ENCODE data around the gene PAX8. TPM values are rescaled to one million over a fixed set of nuclear protein-coding genes. Genes with fewer than 3 reads are reported as not detected.
A peak's percentile ranks its signal among the peaks of the same experiment; 100 is the strongest.

Gene PAX8
- total and polyA plus RNA-seq, 5 donors from 2014 or later, result 0.24 to 1.8 (median 0.48) TPM; not detected in 1

DNA sequence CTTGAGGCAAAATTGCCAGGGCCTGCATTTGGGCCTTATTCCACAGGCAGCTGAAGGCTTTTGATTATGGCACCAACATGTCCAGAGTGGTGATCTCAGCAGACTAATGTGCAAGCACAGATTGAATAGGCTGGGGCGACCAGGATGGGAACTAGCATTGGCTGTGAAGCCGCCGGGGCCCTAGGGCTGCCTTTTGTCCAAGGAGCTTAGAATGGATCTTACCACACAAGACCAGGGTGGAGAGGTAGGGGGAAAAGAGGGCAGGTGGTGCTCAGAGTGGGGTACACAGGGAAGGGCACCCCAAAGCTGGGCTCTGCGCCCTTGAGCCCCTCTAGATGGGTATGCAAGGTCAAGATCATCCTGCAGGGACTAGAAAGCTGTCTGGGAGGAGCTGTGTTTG lies 81.9 kb downstream of the PAX8 start:
- Histone ChIP-seq H3K27ac (ENCODE audit: insufficient read depth, low read length, poor library complexity, severe bottlenecking) (no peak overlapping the region), H3K27me3 (ENCODE audit: control insufficient read depth, insufficient read depth, low read length) (no peaks in the 10 kb centered on the region), H3K9me3 (ENCODE audit: control insufficient read depth in 2 of 2, low read length in 2 of 2) (no peaks in the 10 kb centered on the region), H3K4me1 (ENCODE audit: control insufficient read depth, insufficient read depth, low read length, poor library complexity, severe bottlenecking) (no peaks in the 10 kb centered on the region), H3K36me3 (ENCODE audit: control insufficient read depth, insufficient read depth, low read length) (peaks cover 82% of the 10 kb centered on the region), H3K4me3 (ENCODE audit: low read depth, low read length) (no peak overlapping the region)
- H3K9me3 Mint-ChIP-seq, result no peaks in the 10 kb centered on the region
- peaks cover 44% of the 10 kb centered on the region for H3K36me3 Mint-ChIP-seq
- H3K27me3 Mint-ChIP-seq, result no peaks in the 10 kb centered on the region
- peaks cover 5 to 22% (median 8%) of the 10 kb centered on the region in 4 donors for H3K4me1 Mint-ChIP-seq
- DNase-seq (no peak), ATAC-seq (ENCODE audit: low read depth in 2 of 2) (no peak)
- peak overlapping the region in 1 of 4 donors; percentile 30 for H3K4me3 Mint-ChIP-seq
- peak overlapping the region; percentile 60 to 88 (median 61) for H3K27ac Mint-ChIP-seq

- peaks cover 5 to 27% (median 8%) of the 10 kb centered on the region in 4 donors for H3K4me1 Mint-ChIP-seq
- no peaks in the 10 kb centered on the region for H3K27me3 Mint-ChIP-seq
- Histone ChIP-seq H3K36me3 (ENCODE audit: control insufficient read depth, insufficient read depth, low read length) (peaks cover 80% of the 10 kb centered on the region), H3K4me1 (ENCODE audit: control insufficient read depth, insufficient read depth, low read length, poor library complexity, severe bottlenecking) (no peaks in the 10 kb centered on the region), H3K27me3 (ENCODE audit: control insufficient read depth, insufficient read depth, low read length) (no peaks in the 10 kb centered on the region), H3K27ac (ENCODE audit: insufficient read depth, low read length, poor library complexity, severe bottlenecking) (no peak overlapping the region), H3K4me3 (ENCODE audit: low read depth, low read length) (no peak overlapping the region), H3K9me3 (ENCODE audit: control insufficient read depth in 2 of 2, low read length in 2 of 2) (no peaks in the 10 kb centered on the region)
- DNase-seq, result no peak
- H3K36me3 Mint-ChIP-seq, result peaks cover 44% of the 10 kb centered on the region
- no peak for ATAC-seq (ENCODE audit: low read depth in 2 of 2)
- H3K4me3 Mint-ChIP-seq, result peak overlapping the region in 1 of 4 donors; percentile 54
- H3K9me3 Mint-ChIP-seq, result no peaks in the 10 kb centered on the region
- H3K27ac Mint-ChIP-seq, result peak overlapping the region in 2 of 3 donors; percentile 65 to 92
These were observed 82.7 kb downstream of the PAX8 start for GRCh38 chr2:113195923-113196501.

DNA sequence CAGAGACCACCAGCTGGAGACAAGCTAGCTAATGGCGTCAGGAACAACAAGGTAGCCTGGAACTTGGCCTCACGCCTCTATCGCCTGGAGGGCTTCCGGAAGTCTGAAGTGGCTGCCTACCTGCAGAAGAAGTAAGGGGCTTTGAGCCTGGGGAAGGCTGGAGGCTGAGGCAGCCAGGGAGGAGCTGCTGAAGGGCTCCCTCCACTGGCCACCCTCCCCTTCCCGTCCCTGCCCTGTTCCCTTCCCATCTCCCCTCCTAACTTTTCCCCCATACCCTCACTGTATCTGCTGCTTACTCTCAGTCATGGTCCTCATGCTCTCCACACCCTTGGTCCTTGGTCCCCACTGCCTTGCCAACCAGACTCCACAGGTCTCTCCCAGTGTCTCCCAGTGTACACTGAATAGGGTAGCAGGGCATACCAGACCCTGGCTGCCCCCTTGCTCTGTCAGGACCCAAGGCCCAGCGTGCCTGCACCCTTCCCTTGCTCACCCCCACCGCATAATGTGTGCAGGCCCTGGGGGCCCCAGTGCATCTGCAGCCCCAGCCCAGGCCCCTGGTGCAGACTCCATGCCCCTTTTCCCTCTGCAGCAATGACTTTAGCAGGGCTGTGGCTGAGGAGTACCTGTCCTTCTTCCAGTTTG lies 86.1 kb downstream of the PAX8 start:
- Histone ChIP-seq H3K4me3 (ENCODE audit: low read depth, low read length) (no peak overlapping the region), H3K9me3 (ENCODE audit: control insufficient read depth in 2 of 2, low read length in 2 of 2) (no peaks in the 10 kb centered on the region), H3K36me3 (ENCODE audit: control insufficient read depth, insufficient read depth, low read length) (peaks cover 75% of the 10 kb centered on the region), H3K27ac (ENCODE audit: insufficient read depth, low read length, poor library complexity, severe bottlenecking) (no peak overlapping the region), H3K4me1 (ENCODE audit: control insufficient read depth, insufficient read depth, low read length, poor library complexity, severe bottlenecking) (peaks cover 8% of the 10 kb centered on the region), H3K27me3 (ENCODE audit: control insufficient read depth, insufficient read depth, low read length) (no peaks in the 10 kb centered on the region)
- no peak for DNase-seq
- Mint-ChIP-seq H3K9me3 (no peaks in the 10 kb centered on the region), H3K4me1 (peaks cover 28 to 55% (median 29%) of the 10 kb centered on the region in 4 donors), H3K4me3 (no peak overlapping the region), H3K27ac (peak overlapping the region in 1 of 3 donors; percentile 84), H3K27me3 (no peaks in the 10 kb centered on the region), H3K36me3 (peaks cover 45% of the 10 kb centered on the region)
- ATAC-seq (ENCODE audit: low read depth in 2 of 2), result no peak

DNA sequence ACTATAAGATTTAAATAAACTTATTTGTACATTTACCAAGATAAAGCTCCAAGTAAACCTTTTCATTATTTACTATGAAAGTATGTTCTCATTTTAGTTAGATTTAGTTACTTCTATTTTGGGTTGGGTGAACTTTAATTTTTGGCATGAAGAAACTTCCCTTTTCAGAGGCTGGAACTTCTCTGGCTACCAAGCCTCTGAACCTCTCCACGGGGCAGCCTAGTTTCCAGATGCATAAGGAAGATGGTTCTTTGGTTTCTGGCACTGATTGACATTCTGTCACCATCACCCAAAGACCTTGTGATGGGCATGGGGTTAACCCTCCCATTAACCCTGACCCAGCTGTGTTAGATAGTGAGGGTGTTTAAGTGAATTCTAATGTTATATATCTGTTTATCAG lies 87.8 kb downstream of the PAX8 start:
- Histone ChIP-seq H3K27ac (ENCODE audit: insufficient read depth, low read length, poor library complexity, severe bottlenecking) (no peak overlapping the region), H3K4me3 (ENCODE audit: low read depth, low read length) (no peak overlapping the region), H3K27me3 (ENCODE audit: control insufficient read depth, insufficient read depth, low read length) (no peaks in the 10 kb centered on the region), H3K9me3 (ENCODE audit: control insufficient read depth in 2 of 2, low read length in 2 of 2) (no peaks in the 10 kb centered on the region), H3K4me1 (ENCODE audit: control insufficient read depth, insufficient read depth, low read length, poor library complexity, severe bottlenecking) (peaks cover 19% of the 10 kb centered on the region), H3K36me3 (ENCODE audit: control insufficient read depth, insufficient read depth, low read length) (peaks cover 76% of the 10 kb centered on the region)
- H3K27me3 Mint-ChIP-seq, result no peaks in the 10 kb centered on the region
- no peaks in the 10 kb centered on the region for H3K9me3 Mint-ChIP-seq
- no peak for ATAC-seq (ENCODE audit: low read depth in 2 of 2)
- peaks cover 34% of the 10 kb centered on the region for H3K36me3 Mint-ChIP-seq
- peaks cover 24 to 53% (median 33%) of the 10 kb centered on the region in 4 donors for H3K4me1 Mint-ChIP-seq
- no peak for DNase-seq
- no peak overlapping the region for H3K4me3 Mint-ChIP-seq
- H3K27ac Mint-ChIP-seq, result peak overlapping the region in 2 of 3 donors; percentile 27 to 87

DNA sequence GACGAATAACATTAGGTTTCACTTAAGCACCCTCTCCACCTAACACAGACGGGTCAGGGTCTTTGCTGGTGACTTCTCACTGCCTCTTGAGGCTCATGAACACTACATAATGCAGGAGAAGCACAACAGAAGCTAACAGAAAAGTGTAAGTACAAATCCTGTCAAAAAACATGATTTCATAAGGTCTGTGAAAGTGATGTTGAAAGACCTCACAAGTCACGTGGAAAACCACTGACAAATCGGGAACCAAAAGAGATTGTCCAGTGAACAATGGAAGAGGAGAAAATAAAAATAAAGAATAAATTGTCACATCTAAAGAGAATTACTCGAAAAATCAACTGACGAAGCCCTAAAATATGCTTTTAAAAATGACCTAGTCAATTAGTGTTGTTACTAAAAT lies 91.0 kb downstream of the PAX8 start:
- peaks cover 50% of the 10 kb centered on the region for H3K4me1 ChIP-seq (ENCODE audit: control insufficient read depth, insufficient read depth, low read length, poor library complexity, severe bottlenecking)

DNA sequence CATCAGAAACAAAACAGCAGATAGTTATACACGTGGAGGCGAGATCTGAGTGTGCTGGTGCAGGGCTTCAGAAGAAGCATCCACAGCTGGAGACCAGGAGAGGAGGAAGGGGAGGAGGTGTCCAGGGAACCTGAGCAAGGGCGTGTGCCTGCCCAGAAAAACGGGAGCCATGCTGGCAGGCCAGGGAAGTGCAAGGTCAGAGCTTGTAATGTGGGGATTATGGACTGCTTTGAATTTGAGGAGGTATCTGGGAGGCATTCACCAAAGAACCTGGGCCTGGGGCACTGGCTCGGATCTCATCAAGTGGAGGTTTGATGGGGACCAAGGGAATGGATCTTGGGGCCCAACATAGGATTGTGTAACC lies 92.3 kb downstream of the PAX8 start:
- H3K27me3 Mint-ChIP-seq, result no peaks in the 10 kb centered on the region
- ATAC-seq (ENCODE audit: low read depth in 2 of 2) (no peak), DNase-seq (no peak)
- no peaks in the 10 kb centered on the region for H3K27me3 ChIP-seq (ENCODE audit: control insufficient read depth, insufficient read depth, low read length)
- H3K27ac ChIP-seq (ENCODE audit: insufficient read depth, low read length, poor library complexity, severe bottlenecking), result no peak overlapping the region
- peaks cover 81% of the 10 kb centered on the region for H3K36me3 ChIP-seq (ENCODE audit: control insufficient read depth, insufficient read depth, low read length)
- H3K9me3 Mint-ChIP-seq, result no peaks in the 10 kb centered on the region
- H3K4me1 ChIP-seq (ENCODE audit: control insufficient read depth, insufficient read depth, low read length, poor library complexity, severe bottlenecking), result peaks cover 64% of the 10 kb centered on the region
- no peaks in the 10 kb centered on the region for H3K9me3 ChIP-seq (ENCODE audit: control insufficient read depth in 2 of 2, low read length in 2 of 2)
- no peak overlapping the region for H3K4me3 ChIP-seq (ENCODE audit: low read depth, low read length)
- H3K4me1 Mint-ChIP-seq, result peaks cover 29 to 87% (median 61%) of the 10 kb centered on the region in 4 donors
- H3K27ac Mint-ChIP-seq, result peak overlapping the region; percentile 56 to 88 (median 57)
- peak overlapping the region in 3 of 4 donors; percentile 3 to 66 (median 21) for H3K4me3 Mint-ChIP-seq
- peaks cover 25% of the 10 kb centered on the region for H3K36me3 Mint-ChIP-seq

More for the DNA sequence above, 91.0 kb downstream of the PAX8 start:
- Histone ChIP-seq H3K36me3 (ENCODE audit: control insufficient read depth, insufficient read depth, low read length) (peaks cover 77% of the 10 kb centered on the region), H3K9me3 (ENCODE audit: control insufficient read depth in 2 of 2, low read length in 2 of 2) (no peaks in the 10 kb centered on the region), H3K27ac (ENCODE audit: insufficient read depth, low read length, poor library complexity, severe bottlenecking) (no peak overlapping the region), H3K27me3 (ENCODE audit: control insufficient read depth, insufficient read depth, low read length) (no peaks in the 10 kb centered on the region), H3K4me3 (ENCODE audit: low read depth, low read length) (no peak overlapping the region)
- Mint-ChIP-seq H3K9me3 (no peaks in the 10 kb centered on the region), H3K4me1 (peaks cover 24 to 76% (median 53%) of the 10 kb centered on the region in 4 donors), H3K4me3 (peak overlapping the region in 2 of 4 donors; percentile 23 to 46), H3K27me3 (no peaks in the 10 kb centered on the region), H3K27ac (peak overlapping the region; percentile 28 to 91 (median 87)), H3K36me3 (peaks cover 25% of the 10 kb centered on the region)
- no peak for DNase-seq
- ATAC-seq (ENCODE audit: low read depth in 2 of 2), result no peak

DNA sequence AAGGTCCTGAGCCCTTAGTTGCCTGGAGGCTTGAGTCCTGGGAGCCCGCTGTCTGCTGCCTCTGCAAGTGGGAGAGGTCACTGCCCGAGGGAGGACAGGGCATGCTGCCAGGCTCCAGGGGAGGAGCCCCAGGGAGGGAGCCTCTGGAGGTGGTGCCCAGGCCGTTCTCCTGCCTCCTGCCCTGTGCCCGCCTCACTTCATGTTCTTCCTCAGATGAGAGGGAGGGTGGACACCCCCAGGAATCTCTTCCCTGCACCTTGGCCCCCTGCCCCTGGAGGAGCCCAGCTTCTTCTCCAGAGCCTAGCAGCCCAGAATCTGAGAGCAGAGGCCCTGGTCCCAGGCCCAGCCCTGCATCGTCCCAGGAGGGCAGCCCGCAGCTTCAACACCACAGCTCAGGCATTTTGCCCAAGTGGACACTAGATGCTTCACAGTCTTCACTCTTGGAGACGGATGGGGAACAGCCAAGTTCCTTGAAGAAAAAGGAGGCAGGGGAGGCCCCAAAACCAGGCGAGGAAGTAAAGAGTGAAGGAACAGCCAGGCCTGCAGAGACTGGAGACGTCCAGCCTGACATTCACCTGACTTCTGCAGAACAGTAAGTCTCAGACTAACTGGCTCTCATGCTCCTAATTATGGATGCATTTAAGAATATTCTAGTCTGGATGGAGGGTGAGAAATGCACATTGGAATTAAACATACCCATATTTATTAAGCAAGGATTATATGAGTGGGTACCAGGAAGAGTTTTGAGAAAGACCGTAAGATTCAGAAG lies 92.9 kb downstream of the PAX8 start:
- ATAC-seq (ENCODE audit: low read depth in 2 of 2) (no peak), DNase-seq (no peak)
- Histone ChIP-seq H3K27ac (ENCODE audit: insufficient read depth, low read length, poor library complexity, severe bottlenecking) (no peak overlapping the region), H3K4me1 (ENCODE audit: control insufficient read depth, insufficient read depth, low read length, poor library complexity, severe bottlenecking) (peaks cover 69% of the 10 kb centered on the region), H3K9me3 (ENCODE audit: control insufficient read depth in 2 of 2, low read length in 2 of 2) (no peaks in the 10 kb centered on the region), H3K27me3 (ENCODE audit: control insufficient read depth, insufficient read depth, low read length) (no peaks in the 10 kb centered on the region), H3K4me3 (ENCODE audit: low read depth, low read length) (no peak overlapping the region), H3K36me3 (ENCODE audit: control insufficient read depth, insufficient read depth, low read length) (peaks cover 78% of the 10 kb centered on the region)
- Mint-ChIP-seq H3K4me3 (peak overlapping the region in 3 of 4 donors; percentile 3 to 67 (median 66)), H3K4me1 (peaks cover 29 to 87% (median 67%) of the 10 kb centered on the region in 4 donors), H3K27ac (peak overlapping the region; percentile 56 to 88 (median 59)), H3K9me3 (no peaks in the 10 kb centered on the region), H3K27me3 (no peaks in the 10 kb centered on the region), H3K36me3 (peaks cover 30% of the 10 kb centered on the region)
